Ovary (tissue), 9 donors: ENCODE results near the gene NMT1. TPM values are rescaled to one million over a fixed set of nuclear protein-coding genes. Genes with fewer than 3 reads are reported as not detected.

Source experiments
- DNase-seq, 5 donors: peaks; one replicate each; pipeline ENCODE4 v3.0.0-alpha.2; 2019 to 2020
- H3K27ac ChIP-seq, 2 donors: fragments of 200-600 bp; one replicate each; pipeline versions ENCODE4 v1.5.1 to v1.8.0; 2019 to 2022
- H3K27me3 ChIP-seq: fragments of 200-600 bp; one replicate; pipeline ENCODE4 v1.8.0; 2022
- H3K36me3 ChIP-seq: fragments of 200-600 bp; sonication (generic); one replicate; pipeline ENCODE4 v1.5.1; 2019
- H3K4me1 ChIP-seq: one replicate; pipeline ENCODE4 v1.8.1; 2013; ENCODE audit warnings: mild to moderate bottlenecking, moderate library complexity; ENCODE audit not compliant: insufficient read depth
- H3K4me3 ChIP-seq: fragments of 200-600 bp; sonication (generic); one replicate; pipeline ENCODE4 v1.5.1; 2017
- H3K9me3 ChIP-seq, 2 donors: fragments of 200-600 bp in 1 of 2; sonication (generic) in 1 of 2; one replicate each; pipeline versions ENCODE4 v1.5.1 to v1.8.1; 2013 to 2019; ENCODE audit warnings: mild to moderate bottlenecking in 1 of 2, moderate library complexity in 1 of 2
- CTCF ChIP-seq, 3 donors: fragments of 450-650 bp in 2 of 3; fragments of 200-600 bp in 1 of 3; IDR thresholded peaks; one replicate each; pipeline versions ENCODE4 v1.5.1 to v1.8.0; 2016 to 2022; ENCODE audit warnings: antibody characterized with exemption in 3 of 3, mild to moderate bottlenecking in 1 of 3
- EP300 ChIP-seq: sonication (generic); formaldehyde crosslinking; IDR thresholded peaks from one replicate; pipeline ENCODE4 v1.6.1; 2017; ENCODE audit warnings: antibody characterized with exemption
- POLR2A ChIP-seq: fragments of 450-650 bp; IDR thresholded peaks from one replicate; pipeline ENCODE4 v1.6.1; 2017; ENCODE audit warnings: antibody characterized with exemption, mild to moderate bottlenecking, moderate library complexity
- WGBS, 3 donors: extraction: QIAGEN DNeasy Blood & Tissue Kit in 1 of 3; methylation state at CpG; one replicate each; pipeline versions ENCODE4 v1.1.5 to v1.1.7; 2013 to 2017; 5-methylcytosine and 5-hydroxymethylcytosine counted together
- intact Hi-C, 4 donors: fragments of 100-400 bp; cut with DNase I; formaldehyde crosslinking; loops; one replicate each; pipeline versions ENCODE4 v1.11.0 to v1.15.1; 2022 to 2023
- polyA plus RNA-seq, 2 donors: library from polyadenylated mRNA; stranded (reverse); fragments of 200-250 nt in 1 of 2; fragments of 350-450 nt in 1 of 2; fragmentation: Illumina TruSeq in 1 of 2; extraction: RNeasy Lipid Tissue Mini Kit (QIAGEN cat#74804) in 1 of 2; gene quantifications; one replicate each; pipeline ENCODE4 v1.2.3, GENCODE V29; 2013 to 2014
- total RNA-seq, 7 donors: library from RNA; depleted of rRNA in 2 of 7; stranded (reverse); fragments of >200 nt in 2 of 7; fragmentation: NEBNext Ultra II Directional in 3 of 7; extraction: Animal tissue kit (Norgen Biotek cat#: 25700) in 3 of 7; gene quantifications; one replicate each; pipeline versions ENCODE4 v1.1.0 to v1.2.4, GENCODE V29; 2016 to 2023
- donor health status: DM: no; HTN: no; CAD: no; lungs with moderate emphysema.
- donor health status: DM: no; HTN: no; CAD: no.
- donor health status: Bipolar disorder and iron deficiency.
- donor health status: DM: yes; HTN: yes; CAD: no.
- donor health status: DM: no; HTN: no; CAD: no.
- donor health status: DM: yes; HTN: yes; CAD: no.

Gene NMT1
- total and polyA plus RNA-seq, 9 donors: 23.0 to 91.4 (median 76.2) TPM

- intact Hi-C loops: loop anchor here in 2 of 4 donors (10.0 kb wide), 2 partner anchors 67 to 177 kb away; partner anchors contain the start of gene GFAP (in 1 of the 2)
Measured at GRCh38 chr17:45091778-45092425, 30.8 kb downstream of the NMT1 start.

GRCh38 chr17:45092911-45093430 is 31.9 kb downstream of the NMT1 start:
- peaks cover 15% of the 10 kb centered on the region for H3K4me1 ChIP-seq
- no peaks in the 10 kb centered on the region for H3K9me3 ChIP-seq
- peak; percentile 75 to 88 (median 82) for DNase-seq
- no peak overlapping the region for H3K4me3 ChIP-seq
- H3K36me3 ChIP-seq: no peaks in the 10 kb centered on the region
- peak; percentile 54 for TF ChIP-seq EP300
- no peak for TF ChIP-seq CTCF (IDR thresholded peaks at IDR 0.05)
- WGBS, 3 donors: 6 to 17% (median 10%) methylated on average over 6 of the region's 6 CpGs
- intact Hi-C loops: loop anchor here in 2 of 4 donors (10.0 kb wide), 2 partner anchors 68 to 178 kb away; partner anchors contain the start of gene GFAP (in 1 of the 2)
- H3K27me3 ChIP-seq: no peaks in the 10 kb centered on the region
- H3K27ac ChIP-seq: peak overlapping the region; percentile 68 to 82

More at GRCh38 chr17:45091778-45092425, 30.8 kb downstream of the NMT1 start:
- no peaks in the 10 kb centered on the region for H3K36me3 ChIP-seq
- H3K4me3 ChIP-seq: no peak overlapping the region
- TF ChIP-seq EP300 (no peak), POLR2A (no peak), CTCF (IDR thresholded peaks at IDR 0.05) (no peak)
- no peaks in the 10 kb centered on the region for H3K9me3 ChIP-seq
- peak overlapping the region; percentile 39 to 82 for H3K27ac ChIP-seq
- 77 to 90% (median 87%) methylated on average over 11 of the region's 11 CpGs for WGBS, 3 donors
- DNase-seq: no peak
- H3K27me3 ChIP-seq: no peaks in the 10 kb centered on the region
- peaks cover 15% of the 10 kb centered on the region for H3K4me1 ChIP-seq

GRCh38 chr17:45093444-45094110 is 32.5 kb downstream of the NMT1 start:
- Histone ChIP-seq H3K27me3 (no peaks in the 10 kb centered on the region), H3K4me3 (no peak overlapping the region), H3K36me3 (no peaks in the 10 kb centered on the region), H3K4me1 (peaks cover 17% of the 10 kb centered on the region), H3K27ac (peak overlapping the region; percentile 68 to 82), H3K9me3 (no peaks in the 10 kb centered on the region)
- peak in 3 of 5 donors; percentile 41 to 73 (median 52) for DNase-seq
- intact Hi-C loops: loop anchor here in 2 of 4 donors (10.0 kb wide), 2 partner anchors 69 to 179 kb away; partner anchors contain the start of gene GFAP (in 1 of the 2)
- TF ChIP-seq POLR2A (no peak), EP300 (no peak), CTCF (IDR thresholded peaks at IDR 0.05) (no peak)
- 46 to 49% (median 48%) methylated on average over 13 of the region's 13 CpGs for WGBS, 3 donors

GRCh38 chr17:45096141-45096540 is 35.0 kb downstream of the NMT1 start:
- Histone ChIP-seq H3K27me3 (no peaks in the 10 kb centered on the region), H3K4me1 (peaks cover 18% of the 10 kb centered on the region), H3K4me3 (no peak overlapping the region), H3K27ac (no peak overlapping the region), H3K9me3 (no peaks in the 10 kb centered on the region), H3K36me3 (no peaks in the 10 kb centered on the region)
- no peak for TF ChIP-seq CTCF (IDR thresholded peaks at IDR 0.05)
- no peak for TF ChIP-seq EP300
- TF ChIP-seq POLR2A: no peak
- no peak for DNase-seq
- 66 to 73% (median 70%) methylated on average over 3 of the region's 3 CpGs for WGBS, 3 donors
- intact Hi-C loops: loop anchor here in 3 of 4 donors (5.0 to 10.0 kb wide), 4 partner anchors 34 to 181 kb away; partner anchors contain the start of genes GFAP (in 1 of the 3) and NMT1 (in 1 of the 3)
